HPDE6-E6E7 (cell line): ENCODE results near the gene RAPGEFL1.
"Not testable (repeated sequence)": the region's sequence is repeated elsewhere in the genome, so short reads cannot be mapped to it uniquely, and the experiment has no call there.

ENCODE experiments used
- DNase-seq: peaks from one replicate; pipeline ENCODE4 v3.0.0; 2011; ENCODE audit warnings: missing footprints; ENCODE audit errors: extremely low spot score

The RAPGEFL1 gene

DNA sequence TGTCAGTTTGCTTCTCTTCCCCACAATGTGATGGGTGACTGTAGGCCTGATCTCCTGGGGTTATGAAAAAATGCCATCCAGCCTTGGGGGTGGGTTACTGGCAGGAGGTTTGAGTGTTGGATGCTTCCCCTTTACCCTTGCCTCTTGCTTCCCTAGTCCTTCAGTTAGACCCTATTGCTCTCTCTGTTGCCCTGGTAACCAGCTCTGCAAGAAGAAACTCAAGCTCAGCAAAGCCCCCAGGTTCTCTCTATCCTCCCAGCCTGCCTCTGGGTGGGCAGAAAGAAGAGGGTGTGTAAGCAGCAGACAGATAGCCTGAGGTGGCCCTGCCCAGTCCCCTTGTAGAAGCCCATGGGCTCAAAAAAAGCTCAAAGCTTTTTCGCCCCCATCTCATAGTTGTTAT lies 2.8 kb upstream of the RAPGEFL1 start:
- no peak for DNase-seq

- DNase-seq = peak; percentile 79
Observed at GRCh38 chr17:40175928-40176753, 1.1 kb upstream of the RAPGEFL1 start.

DNA sequence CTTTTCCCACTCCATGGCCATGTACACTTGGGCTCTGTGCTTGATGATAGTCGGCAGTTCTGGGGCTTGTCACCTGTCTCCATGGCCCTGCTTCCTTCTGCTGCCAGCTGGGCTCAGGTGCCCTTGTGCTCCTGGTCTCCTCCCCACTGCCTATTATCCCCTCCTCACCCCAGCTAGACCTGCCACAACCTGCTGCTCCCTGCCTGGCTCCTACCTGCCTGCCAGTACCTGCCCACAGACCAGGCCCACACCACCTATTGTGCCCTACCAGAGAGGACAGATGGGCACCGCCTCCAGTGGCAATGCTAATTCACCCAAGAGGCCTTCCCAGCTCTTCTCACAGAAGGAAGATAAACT lies 538 bp upstream of the RAPGEFL1 start:
- peak; percentile 96 for DNase-seq

DNA sequence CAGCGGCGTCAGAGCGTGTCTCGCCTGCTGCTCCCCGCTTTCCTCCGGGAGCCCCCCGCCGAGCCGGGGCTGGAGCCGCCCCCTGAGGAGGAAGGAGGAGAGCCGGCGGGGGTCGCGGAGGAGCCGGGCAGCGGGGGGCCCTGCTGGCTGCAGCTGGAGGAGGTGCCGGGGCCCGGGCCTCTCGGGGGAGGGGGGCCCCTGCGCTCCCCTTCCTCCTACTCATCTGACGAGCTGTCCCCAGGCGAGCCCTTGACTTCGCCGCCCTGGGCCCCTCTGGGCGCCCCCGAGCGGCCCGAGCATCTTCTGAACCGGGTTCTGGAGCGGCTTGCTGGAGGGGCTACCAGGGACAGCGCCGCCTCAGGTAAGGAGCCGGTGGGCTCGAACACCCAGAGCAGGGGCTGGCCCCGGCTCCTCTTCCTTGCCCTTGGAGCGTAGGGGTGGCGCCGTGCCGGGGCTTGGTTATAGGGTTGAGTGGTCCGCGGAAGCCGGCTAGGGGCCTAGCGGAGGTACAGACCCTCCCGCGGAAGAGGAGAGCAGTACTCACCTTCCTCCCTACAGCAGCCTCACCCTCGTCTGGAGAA lies 841 bp downstream of the RAPGEFL1 start:
- no peak for DNase-seq

- DNase-seq = no peak
Observed at GRCh38 chr17:40178660-40179059, 1.4 kb downstream of the RAPGEFL1 start.

DNA sequence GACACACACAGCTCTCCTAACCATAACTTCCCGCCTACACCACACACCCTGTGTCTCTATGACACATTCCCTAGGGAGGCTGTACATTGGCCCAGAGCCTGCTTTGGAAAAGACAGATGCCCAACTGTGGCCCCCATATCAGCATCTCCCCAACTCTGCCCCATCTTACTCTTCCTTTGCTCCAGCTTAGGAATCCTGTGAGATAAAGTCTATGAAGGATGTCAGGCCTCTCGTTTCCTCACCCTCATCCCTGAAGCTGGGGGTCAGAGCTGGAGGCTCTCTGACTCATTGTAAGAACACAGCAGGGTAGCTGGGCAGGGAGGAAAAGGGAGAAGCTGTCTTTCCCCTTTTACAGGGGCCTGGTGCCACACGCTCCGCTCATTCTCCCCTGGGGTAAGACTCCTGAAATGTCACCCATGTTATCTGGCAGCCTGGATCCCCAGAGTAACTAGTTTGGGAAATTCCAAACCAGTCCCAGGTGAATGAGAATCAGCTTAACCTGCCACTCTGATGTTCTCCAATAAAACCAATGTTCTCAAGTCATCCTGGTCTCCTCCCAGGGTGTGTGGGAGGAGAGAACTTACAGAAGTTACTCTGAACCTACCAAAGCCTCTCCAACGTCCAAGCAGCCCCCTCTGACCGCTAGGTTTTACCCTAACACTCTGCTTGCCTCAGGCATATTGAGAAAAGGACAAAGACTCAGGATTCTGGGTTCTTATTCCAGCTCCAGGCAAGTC lies 2.8 kb downstream of the RAPGEFL1 start:
- peak; percentile 67 for DNase-seq

GRCh38 chr17:40180694-40181093 lies 3.4 kb downstream of the RAPGEFL1 start:
- no peak for DNase-seq

GRCh38 chr17:40181205-40181604 lies 3.9 kb downstream of the RAPGEFL1 start:
- no peak for DNase-seq

GRCh38 chr17:40182606-40183005 lies 5.3 kb downstream of the RAPGEFL1 start:
- DNase-seq = no peak

GRCh38 chr17:40187238-40187637 lies 10.0 kb downstream of the RAPGEFL1 start:
- DNase-seq = no peak

DNA sequence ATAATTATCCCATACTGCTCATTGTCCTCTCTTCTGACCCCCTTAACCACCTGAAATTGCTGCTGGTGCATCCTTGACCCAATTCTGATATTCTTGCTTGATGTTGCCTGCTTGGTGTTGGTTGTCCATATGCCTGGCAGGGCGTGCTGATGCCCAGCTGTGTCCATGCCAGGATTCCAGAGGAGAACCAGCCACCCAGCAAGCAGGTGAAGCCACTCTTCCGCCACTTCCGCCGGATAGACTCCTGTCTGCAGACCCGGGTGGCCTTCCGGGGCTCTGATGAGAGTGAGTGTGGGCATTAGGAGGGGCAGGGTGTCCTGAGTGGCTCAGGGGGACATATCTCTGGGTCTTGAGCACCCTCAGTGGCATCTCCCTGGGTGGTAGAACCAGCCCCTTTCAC lies 11.4 kb downstream of the RAPGEFL1 start:
- DNase-seq = no peak

DNA sequence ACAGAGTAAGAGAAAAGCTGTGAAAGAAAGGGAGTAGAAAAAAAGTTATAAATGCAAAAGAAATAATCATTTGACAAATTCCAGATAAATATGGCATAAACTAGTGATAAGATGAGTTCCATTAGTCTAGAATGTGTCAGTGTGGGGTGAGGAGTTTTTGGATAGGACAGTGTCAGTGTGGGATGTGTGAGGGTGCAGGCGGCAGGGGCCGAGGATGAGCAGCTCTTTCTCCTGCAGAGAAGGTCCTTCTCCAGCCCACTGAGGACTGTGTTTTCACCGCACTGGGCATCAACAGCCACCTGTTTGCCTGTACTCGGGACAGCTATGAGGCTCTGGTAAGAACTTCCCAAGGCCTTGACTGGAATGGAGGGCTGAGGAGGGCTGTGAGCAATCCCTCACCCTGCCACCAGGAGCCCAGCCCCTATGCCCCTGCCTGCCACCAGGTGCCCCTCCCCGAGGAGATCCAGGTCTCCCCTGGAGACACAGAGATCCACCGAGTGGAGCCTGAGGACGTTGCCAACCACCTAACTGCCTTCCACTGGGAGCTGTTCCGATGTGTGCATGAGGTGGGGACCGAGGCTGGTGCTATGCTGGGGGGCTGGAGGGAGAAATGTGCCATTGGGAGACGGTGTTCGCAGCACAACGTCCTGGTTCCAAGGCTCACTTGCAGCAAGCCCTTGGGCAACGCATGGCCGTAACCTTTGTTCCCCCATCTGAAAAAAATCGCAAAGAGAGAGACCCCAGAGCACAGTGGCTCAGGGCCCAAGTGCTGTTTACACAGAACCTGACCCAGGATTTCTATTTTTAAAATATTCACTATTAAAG lies 13.1 kb downstream of the RAPGEFL1 start:
- no peak for DNase-seq

DNA sequence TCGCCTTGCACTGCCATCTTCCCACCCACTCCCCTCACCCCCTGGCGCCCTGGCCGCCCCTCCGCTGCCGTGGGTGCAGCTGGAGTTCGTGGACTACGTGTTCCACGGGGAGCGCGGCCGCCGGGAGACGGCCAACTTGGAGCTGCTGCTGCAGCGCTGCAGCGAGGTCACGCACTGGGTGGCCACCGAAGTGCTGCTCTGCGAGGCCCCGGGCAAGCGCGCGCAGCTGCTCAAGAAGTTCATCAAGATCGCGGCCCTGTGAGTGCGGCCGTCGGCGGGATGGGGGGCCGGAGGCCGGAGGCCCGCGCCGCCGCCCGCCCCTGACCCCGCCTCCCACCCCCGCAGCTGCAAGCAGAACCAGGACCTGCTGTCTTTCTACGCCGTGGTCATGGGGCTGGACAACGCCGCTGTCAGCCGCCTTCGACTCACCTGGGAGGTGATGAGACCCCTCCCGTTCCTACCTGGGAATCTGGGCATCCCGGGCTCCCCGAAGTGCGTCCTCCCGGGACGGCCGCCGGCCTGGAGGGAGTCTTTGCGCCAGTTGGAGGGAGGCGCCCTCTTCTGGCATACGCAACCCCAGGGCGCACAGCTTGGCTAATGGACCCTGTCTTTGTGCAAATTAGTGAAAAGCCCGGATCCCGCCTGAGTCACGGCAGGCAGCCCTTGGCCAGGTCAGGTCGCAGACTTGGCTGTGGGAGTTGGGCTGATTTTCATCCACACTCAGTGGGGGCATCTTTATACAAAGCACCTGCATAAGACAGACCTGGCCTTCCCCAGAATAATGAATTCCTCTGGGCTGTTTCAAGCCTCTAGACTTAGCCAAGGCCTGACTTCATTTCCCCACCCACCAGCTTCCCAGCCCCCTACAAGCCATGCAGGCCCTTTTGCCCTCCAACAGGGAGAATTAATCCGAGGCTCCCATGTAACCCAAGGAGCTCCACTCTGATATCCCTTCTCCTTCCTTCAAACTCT lies 14.3 kb downstream of the RAPGEFL1 start:
- DNase-seq = peak; percentile 62

GRCh38 chr17:40192961-40193360 lies 15.7 kb downstream of the RAPGEFL1 start:
- DNase-seq = no peak

DNA sequence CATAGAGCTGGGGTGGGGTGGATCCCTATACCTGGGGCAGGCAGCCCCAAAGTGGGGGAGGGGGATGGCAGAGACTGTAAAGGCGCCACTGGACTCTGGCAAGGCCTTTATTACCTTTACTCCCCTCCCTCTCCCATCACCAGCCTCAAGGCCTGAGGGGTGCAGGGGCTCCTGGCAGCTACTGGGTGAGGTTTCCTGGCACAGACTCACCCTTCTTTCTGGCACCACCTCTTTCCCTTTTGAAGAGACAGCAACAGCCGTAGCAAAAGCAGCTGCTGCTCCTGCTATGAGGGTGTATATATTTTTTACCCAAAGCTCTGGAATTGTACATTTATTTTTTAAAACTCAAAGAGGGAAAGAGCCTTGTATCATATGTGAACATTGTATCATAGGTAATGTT lies 17.6 kb downstream of the RAPGEFL1 start:
- no peak for DNase-seq

- DNase-seq = no peak
Observed at GRCh38 chr17:40197550-40197949, 20.3 kb downstream of the RAPGEFL1 start.

GRCh38 chr17:40197965-40198456 lies 20.7 kb downstream of the RAPGEFL1 start:
- DNase-seq = not testable (repeated sequence)

- no peak for DNase-seq
Observed at GRCh38 chr17:40198576-40198975, 21.3 kb downstream of the RAPGEFL1 start.

GRCh38 chr17:40203131-40203530 lies 25.9 kb downstream of the RAPGEFL1 start:
- no peak for DNase-seq

- not testable (repeated sequence) for DNase-seq
Observed at GRCh38 chr17:40206193-40206592, 28.9 kb downstream of the RAPGEFL1 start.
